Mucosa of rectum (tissue), 2 donors: ENCODE data around the gene SERTAD4.
"Not testable (repeated sequence)": the region's sequence is repeated elsewhere in the genome, so short reads cannot be mapped to it uniquely, and the experiment has no call there.

ENCODE experiments used
- H3K27ac ChIP-seq, 2 donors: one replicate each; pipeline ENCODE4 v1.7.0; 2013; ENCODE audit warnings: inconsistent platforms in 2 of 2, low read depth in 2 of 2, low read length in 2 of 2
- H3K27me3 ChIP-seq, 2 donors: one replicate each; pipeline ENCODE4 v1.7.0; 2013; ENCODE audit warnings: low read length in 2 of 2; ENCODE audit not compliant: control insufficient read depth in 2 of 2, insufficient read depth in 2 of 2
- H3K36me3 ChIP-seq, 2 donors: one replicate each; pipeline ENCODE4 v1.7.0; 2013; ENCODE audit warnings: low read length in 2 of 2; ENCODE audit not compliant: control insufficient read depth in 2 of 2, insufficient read depth in 2 of 2
- H3K4me1 ChIP-seq, 2 donors: one replicate each; pipeline ENCODE4 v1.7.0; 2013; ENCODE audit warnings: low read length in 2 of 2, mild to moderate bottlenecking in 1 of 2; ENCODE audit not compliant: control insufficient read depth in 2 of 2, insufficient read depth in 2 of 2
- H3K4me3 ChIP-seq, 2 donors: one replicate each; pipeline ENCODE4 v1.7.0; 2013; ENCODE audit warnings: low read length in 2 of 2
- H3K9ac ChIP-seq, 2 donors: one replicate each; pipeline ENCODE4 v1.7.0; 2013; ENCODE audit warnings: low read length in 2 of 2, low read depth in 1 of 2, mild to moderate bottlenecking in 1 of 2
- H3K9me3 ChIP-seq, 2 donors: one replicate each; pipeline ENCODE4 v1.7.0; 2013; ENCODE audit warnings: low read length in 2 of 2; ENCODE audit not compliant: control insufficient read depth in 2 of 2
- donor health status: healthy.
- donor health status: Normal muscosa, but diverticular disease.

Gene SERTAD4

GRCh38 chr1:210254298-210254697 is 21.7 kb downstream of the SERTAD4 start:
- Histone ChIP-seq H3K27me3 (peaks cover 4 to 5% of the 10 kb centered on the region in 2 donors), H3K9me3 (no peaks in the 10 kb centered on the region), H3K27ac (no peak overlapping the region), H3K4me3 (no peak overlapping the region), H3K4me1 (peaks cover 17 to 21% of the 10 kb centered on the region in 2 donors), H3K36me3 (no peaks in the 10 kb centered on the region), H3K9ac (no peak overlapping the region)

GRCh38 chr1:210257698-210258529 is 25.3 kb downstream of the SERTAD4 start:
- no peaks in the 10 kb centered on the region for H3K36me3 ChIP-seq
- no peaks in the 10 kb centered on the region for H3K9me3 ChIP-seq
- no peak overlapping the region for H3K27ac ChIP-seq
- peaks cover 3 to 4% of the 10 kb centered on the region in 2 donors for H3K4me1 ChIP-seq
- peaks cover 4 to 5% of the 10 kb centered on the region in 2 donors for H3K27me3 ChIP-seq
- no peak overlapping the region for H3K4me3 ChIP-seq
- no peak overlapping the region for H3K9ac ChIP-seq

GRCh38 chr1:210259561-210259960 is 27.0 kb downstream of the SERTAD4 start:
- H3K27ac ChIP-seq = no peak overlapping the region
- H3K27me3 ChIP-seq = no peaks in the 10 kb centered on the region
- no peaks in the 10 kb centered on the region for H3K9me3 ChIP-seq
- H3K4me3 ChIP-seq = no peak overlapping the region
- H3K4me1 ChIP-seq = no peaks in the 10 kb centered on the region
- H3K36me3 ChIP-seq = no peaks in the 10 kb centered on the region
- no peak overlapping the region for H3K9ac ChIP-seq

- Histone ChIP-seq H3K27me3 (no peaks in the 10 kb centered on the region), H3K4me3 (no peak overlapping the region), H3K27ac (no peak overlapping the region), H3K36me3 (no peaks in the 10 kb centered on the region), H3K9ac (no peak overlapping the region), H3K4me1 (no peaks in the 10 kb centered on the region), H3K9me3 (no peaks in the 10 kb centered on the region)
These were observed 27.5 kb downstream of the SERTAD4 start for GRCh38 chr1:210260096-210260495.

GRCh38 chr1:210262167-210262896 is 29.7 kb downstream of the SERTAD4 start:
- Histone ChIP-seq H3K27ac (no peak overlapping the region), H3K4me1 (no peaks in the 10 kb centered on the region), H3K27me3 (no peaks in the 10 kb centered on the region), H3K9ac (no peak overlapping the region), H3K36me3 (no peaks in the 10 kb centered on the region), H3K4me3 (no peak overlapping the region), H3K9me3 (no peaks in the 10 kb centered on the region)

- no peaks in the 10 kb centered on the region for H3K9me3 ChIP-seq
- H3K36me3 ChIP-seq = no peaks in the 10 kb centered on the region
- no peak overlapping the region for H3K4me3 ChIP-seq
- H3K27ac ChIP-seq = no peak overlapping the region
- no peak overlapping the region for H3K9ac ChIP-seq
- no peaks in the 10 kb centered on the region for H3K4me1 ChIP-seq
- H3K27me3 ChIP-seq = no peaks in the 10 kb centered on the region
These were observed 30.3 kb downstream of the SERTAD4 start for GRCh38 chr1:210262897-210263272.

- Histone ChIP-seq H3K9me3 (no peaks in the 10 kb centered on the region), H3K27ac (no peak overlapping the region), H3K9ac (no peak overlapping the region), H3K27me3 (no peaks in the 10 kb centered on the region), H3K4me1 (no peaks in the 10 kb centered on the region), H3K4me3 (no peak overlapping the region), H3K36me3 (no peaks in the 10 kb centered on the region)
These were observed 31.4 kb downstream of the SERTAD4 start for GRCh38 chr1:210263963-210264362.

GRCh38 chr1:210264496-210265380 is 32.1 kb downstream of the SERTAD4 start:
- Histone ChIP-seq H3K36me3 (no peaks in the 10 kb centered on the region), H3K4me3 (no peak overlapping the region), H3K9me3 (no peaks in the 10 kb centered on the region), H3K27me3 (no peaks in the 10 kb centered on the region), H3K9ac (no peak overlapping the region), H3K27ac (no peak overlapping the region), H3K4me1 (no peaks in the 10 kb centered on the region)

- not testable (repeated sequence) for H3K4me1 ChIP-seq, H3K27ac ChIP-seq, H3K9me3 ChIP-seq, H3K36me3 ChIP-seq, H3K9ac ChIP-seq, H3K27me3 ChIP-seq, H3K4me3 ChIP-seq
These were observed 32.9 kb downstream of the SERTAD4 start for GRCh38 chr1:210265392-210265955.
